Gastroesophageal sphincter (tissue), 3 donors: Measurements from ENCODE around the gene NMNAT1.

ENCODE experiments used
- CTCF ChIP-seq, 4 experiments: fragments of 200-600 bp in 2 of 4; fragments of 450-650 bp in 2 of 4; sonication (generic) in 1 of 4; IDR thresholded peaks; one replicate each; pipeline ENCODE4 v1.5.1; 2017 to 2019; ENCODE audit warnings: antibody characterized with exemption in 4 of 4, mild to moderate bottlenecking in 2 of 4, moderate library complexity in 2 of 4
- POLR2A ChIP-seq, 2 donors: fragments of 450-650 bp; IDR thresholded peaks; one replicate each; pipeline ENCODE4 v1.6.1; 2017; ENCODE audit warnings: antibody characterized with exemption in 2 of 2, mild to moderate bottlenecking in 2 of 2, moderate library complexity in 1 of 2
- POLR2AphosphoS5 ChIP-seq: sonication (generic); formaldehyde crosslinking; IDR thresholded peaks from one replicate; pipeline ENCODE4 v1.6.1; 2017; ENCODE audit warnings: antibody characterized with exemption

GRCh38 chr1:9912264-9912936 is 30.9 kb upstream of the NMNAT1 start:
- TF ChIP-seq POLR2AphosphoS5 = no peak
- no peak for TF ChIP-seq CTCF (IDR thresholded peaks at IDR 0.05)
- no peak for TF ChIP-seq POLR2A (IDR thresholded peaks at IDR 0.05)
